ENCODE data around the gene CHRNA4.

The CHRNA4 gene

DNA sequence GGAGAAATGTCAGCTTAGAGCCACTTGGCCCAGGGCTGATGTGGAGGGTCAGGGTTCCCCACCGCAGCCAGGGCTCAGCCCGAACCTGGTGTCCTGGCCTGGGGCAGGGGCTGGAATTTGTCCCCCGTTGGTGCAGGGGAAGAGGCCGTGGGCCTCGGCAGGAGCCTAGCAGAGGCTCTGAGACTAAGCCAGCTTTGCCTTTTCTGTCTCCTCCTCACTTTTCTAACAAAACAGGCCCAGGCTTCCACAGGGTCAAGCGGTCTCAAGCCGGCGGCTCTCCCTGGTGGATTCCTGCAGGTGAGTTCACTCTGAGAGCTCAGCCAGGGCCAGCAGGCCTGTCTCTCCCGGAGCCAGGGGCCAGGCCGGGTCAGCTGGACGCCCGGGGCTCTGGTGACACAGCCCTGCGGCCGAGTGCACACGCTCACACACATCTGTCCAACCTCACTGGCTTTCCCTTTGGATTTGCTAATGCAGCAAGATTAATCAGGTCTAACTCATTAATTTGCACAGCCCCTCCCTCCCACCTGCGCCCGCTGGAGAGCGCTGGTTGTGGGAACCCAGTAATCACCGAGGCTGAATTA lies 2.9 kb upstream of the CHRNA4 start:
- DNase-seq (ENCODE audit: low read depth, low spot score): no peak

DNA sequence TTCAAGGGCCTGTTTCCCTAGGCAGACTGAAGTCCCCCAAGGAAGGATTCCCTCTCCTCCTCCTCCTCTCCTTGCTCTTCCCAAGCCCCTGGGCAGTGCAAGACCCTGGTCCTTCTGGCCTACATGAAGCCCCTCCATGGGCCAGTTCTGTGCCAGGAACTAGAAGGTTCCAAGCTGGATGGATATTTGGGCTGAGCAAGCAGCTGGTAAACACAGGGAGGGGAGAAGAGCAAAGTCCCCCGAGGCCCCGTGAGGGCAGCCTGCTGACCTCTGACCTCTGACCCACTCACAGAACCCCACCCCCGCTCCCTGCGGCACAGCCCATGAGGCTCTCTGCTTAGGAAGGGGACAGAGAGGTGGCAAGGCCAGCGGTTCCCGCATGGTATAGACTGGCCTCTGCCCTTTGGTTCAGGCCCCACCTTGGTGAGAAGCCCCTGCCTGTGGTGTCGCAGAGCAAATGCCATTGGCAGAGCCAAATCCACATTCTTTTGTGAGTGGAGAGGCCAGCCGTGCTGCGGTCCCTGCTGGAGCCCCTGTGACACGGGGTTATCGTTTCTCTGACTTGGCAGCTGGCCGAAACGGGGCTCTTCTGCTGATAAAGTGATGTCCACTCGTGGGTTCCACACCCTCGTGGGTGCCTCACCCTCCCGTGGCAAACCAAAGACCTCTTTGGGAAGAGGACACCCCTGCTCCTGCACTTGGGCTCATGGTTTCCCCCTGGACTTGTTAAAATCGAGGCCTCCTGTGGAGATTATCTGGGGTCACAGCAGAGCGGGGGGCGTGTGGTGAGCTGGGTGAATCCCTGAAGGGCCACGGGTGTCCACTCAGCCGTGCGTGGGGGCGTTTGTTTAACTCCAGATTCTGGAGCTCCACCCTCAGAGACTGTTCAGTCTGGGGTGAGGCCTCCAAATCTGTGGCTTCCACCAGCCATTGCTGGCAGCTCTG lies 2.1 kb upstream of the CHRNA4 start:
- no peak for DNase-seq (ENCODE audit: low read depth, low spot score)

DNA sequence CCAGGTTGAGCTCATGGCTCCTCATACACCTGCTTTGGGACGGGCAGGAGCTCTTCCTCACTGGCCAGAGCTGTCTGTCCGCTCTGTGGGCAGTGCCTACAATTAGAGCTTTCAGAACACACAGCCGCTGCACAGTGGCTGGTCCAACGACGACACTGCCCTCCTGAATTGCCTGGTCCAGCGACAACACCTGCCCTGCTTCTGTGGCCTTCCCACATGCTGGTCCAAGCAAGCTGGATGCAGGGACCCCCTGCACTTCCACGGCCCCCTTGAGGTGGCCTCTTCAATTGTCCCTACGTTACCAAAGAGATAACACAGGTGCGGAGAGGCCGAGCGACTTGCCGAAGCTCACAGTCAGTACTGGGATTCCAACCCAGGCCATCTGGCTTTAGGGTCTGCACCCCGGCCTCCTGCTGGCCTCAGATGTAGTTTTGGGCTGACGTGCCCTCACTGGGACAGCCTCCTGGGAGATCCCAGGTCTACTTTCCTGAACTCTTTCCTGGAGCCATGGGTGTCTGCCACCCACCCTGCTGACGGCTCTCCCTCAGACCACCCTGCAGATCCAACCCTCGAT lies 1.4 kb upstream of the CHRNA4 start:
- DNase-seq (ENCODE audit: low read depth, low spot score): no peak

DNA sequence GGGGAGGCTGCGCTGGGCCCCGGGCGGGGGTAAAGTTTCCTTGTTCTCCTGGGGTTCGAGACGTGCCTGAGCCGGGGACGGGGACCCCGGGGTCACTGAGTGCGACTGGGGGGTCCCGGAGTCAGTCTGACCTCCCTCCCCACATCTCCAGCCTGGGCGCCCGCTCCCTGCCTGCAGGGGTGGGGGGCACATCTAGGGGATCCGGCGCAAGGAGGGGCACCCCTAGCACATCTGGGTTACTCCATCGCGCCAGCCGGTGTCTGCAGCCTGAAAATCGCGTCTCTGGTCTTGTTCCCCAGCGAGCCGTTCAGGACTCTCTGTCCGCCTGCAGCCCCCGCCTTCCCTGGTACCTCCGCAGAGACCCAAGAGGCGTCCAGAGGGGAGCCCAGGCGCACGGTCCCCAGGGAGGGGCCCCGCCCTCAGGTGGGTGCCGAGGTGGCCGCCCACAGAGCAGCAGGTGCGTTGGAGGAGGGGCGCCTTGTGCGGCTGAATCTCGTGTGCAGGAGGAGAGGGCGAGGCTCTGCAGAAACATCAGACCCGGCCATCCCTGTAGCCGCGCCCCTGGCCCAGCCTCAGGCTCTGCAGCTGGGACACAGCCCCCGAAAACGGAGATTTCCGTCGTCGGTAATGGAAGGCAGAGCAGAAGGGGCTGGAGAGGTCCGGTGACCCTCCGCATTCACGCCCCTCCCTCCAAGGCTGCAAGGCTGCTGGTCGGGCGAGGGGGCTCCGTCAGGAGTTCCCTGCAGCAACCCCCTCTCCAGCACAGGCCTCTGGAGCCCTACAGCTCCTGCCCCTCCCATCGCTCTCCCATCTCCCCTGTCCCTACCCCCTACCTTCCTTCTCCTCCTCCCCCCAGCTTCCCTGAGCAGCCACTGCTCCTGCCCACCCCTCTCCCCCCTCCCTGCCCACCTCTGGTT lies 628 bp upstream of the CHRNA4 start:
- DNase-seq (ENCODE audit: low read depth, low spot score): no peak

DNA sequence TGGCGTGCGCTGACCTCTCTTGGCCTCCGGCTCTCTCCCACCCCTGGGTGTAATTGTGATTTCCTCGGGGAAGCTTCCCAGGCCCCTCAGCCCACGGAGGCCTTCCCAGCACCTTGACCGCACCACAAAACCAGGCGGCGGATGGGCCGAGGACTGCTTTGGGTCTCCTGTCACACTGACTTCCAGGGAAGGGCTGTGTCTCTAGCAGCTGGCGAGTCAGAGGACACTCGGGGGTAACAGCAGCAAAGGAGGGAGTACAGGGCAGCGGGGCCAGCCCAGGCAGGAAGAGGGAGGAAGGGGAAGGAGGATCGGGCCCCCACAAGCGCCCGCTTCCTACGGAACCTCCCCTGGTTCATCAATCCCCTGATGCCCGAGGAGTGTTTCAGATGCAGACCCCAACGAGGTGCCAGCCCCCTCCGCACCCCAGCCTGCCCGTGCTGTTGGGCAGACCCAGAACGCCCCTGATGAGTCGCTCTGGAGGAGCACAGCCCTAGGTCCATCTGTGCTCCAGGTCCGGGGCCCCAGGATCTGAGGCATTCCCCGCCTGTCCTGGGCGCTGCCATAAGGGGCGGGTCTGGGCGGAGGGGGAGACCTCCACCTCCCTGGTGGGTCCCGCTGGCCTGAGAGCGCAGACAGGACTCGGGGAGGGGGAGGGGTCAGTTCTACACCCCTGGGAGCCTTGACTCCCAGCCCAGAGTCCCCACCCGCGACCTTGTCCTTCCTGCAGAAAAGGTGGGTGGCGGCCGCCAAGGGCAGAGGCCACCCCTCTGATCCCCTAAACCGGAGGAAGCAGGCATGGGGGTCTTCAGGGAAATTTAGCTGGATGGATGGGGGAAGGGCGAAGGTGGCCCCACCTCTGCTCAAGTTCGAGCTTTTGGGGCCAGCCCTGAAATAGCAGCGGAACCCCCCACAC lies 956 bp downstream of the CHRNA4 start:
- no peak for DNase-seq (ENCODE audit: low read depth, low spot score)

DNA sequence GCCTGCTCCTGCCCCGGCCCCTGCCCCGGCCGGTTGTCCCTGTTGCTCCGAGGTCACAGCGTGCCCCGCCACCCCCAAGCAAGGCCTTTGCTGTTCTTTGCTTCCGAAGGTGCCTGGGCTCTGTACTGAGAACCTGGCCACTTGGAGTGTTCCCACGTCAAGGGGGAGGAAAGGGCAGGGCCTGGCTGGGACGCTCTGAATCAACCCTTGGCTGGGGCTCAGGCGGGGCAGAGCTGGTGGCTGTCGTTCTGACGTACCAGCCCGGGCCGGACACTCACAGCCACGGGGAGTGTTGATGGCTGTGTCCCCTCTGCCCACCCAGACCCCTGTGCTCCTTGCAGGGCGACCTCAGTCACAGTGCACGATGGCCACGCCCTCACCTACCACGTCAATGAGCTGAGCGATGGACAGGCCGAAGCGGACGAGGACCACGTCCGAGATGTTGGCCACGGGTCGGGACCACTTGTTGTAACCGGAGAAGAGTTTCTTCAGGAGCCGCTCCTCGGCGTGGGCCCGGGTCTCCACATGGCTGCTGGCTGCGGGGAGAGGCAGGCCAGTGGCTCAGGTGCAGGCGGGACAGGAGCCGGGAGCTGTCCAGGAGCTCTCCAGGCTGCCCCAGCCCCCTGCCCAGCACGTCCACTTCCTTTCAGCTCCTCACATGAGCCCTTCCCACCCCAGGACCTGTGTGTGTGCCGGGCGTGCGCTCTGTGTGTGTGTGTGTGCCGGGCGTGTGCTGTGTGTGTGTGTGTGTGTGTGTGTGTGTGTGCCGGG lies 1.8 kb downstream of the CHRNA4 start:
- DNase-seq (ENCODE audit: low read depth, low spot score): no peak

DNA sequence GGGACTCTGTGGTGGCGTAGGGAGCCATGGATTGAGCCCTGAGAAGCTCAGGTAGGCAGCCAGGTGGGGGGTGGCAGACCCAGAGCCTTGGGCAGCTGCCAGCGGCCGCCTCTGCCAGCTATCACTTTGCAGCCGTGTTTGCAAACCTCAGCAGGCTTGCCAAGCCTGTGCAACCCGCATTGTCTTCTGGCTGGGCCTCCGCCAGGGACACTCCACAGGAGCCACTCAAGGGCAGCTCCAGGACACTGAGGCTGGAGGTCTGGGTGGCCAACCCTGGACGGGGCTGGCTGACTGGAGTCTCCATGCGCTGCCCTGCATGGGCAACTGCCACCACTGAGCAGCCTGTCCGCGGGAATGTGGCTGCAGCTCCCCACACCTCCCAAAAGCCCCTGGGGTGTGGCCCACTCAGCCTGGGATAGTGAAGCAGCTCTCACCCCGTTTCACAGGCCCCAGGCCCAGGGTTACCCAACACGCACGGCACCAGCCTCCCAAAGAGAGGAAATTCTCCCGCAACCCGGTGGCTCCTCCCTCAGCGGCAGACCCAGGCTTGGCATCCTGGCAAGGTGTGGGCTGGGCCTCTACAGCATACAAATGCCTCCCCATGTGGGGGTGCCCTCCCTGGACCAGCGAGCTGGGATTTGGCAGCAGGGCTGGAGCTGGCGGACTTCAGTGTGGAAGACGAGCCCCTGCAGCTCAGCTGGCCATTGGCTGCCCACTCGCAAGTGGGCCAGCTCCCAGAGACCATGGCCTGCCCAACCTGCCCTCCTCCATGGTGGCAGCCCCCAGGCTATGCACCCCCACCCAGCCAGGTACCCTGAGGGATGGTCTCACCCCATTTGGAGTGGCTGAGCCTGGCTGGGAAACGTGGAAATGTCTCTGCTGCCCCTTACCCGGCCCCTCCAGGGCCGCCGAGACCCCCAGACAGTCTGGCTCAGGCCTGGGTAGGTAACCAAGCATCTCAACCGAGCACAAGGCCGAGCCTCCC lies 2.9 kb downstream of the CHRNA4 start:
- DNase-seq (ENCODE audit: low read depth, low spot score): no peak

DNA sequence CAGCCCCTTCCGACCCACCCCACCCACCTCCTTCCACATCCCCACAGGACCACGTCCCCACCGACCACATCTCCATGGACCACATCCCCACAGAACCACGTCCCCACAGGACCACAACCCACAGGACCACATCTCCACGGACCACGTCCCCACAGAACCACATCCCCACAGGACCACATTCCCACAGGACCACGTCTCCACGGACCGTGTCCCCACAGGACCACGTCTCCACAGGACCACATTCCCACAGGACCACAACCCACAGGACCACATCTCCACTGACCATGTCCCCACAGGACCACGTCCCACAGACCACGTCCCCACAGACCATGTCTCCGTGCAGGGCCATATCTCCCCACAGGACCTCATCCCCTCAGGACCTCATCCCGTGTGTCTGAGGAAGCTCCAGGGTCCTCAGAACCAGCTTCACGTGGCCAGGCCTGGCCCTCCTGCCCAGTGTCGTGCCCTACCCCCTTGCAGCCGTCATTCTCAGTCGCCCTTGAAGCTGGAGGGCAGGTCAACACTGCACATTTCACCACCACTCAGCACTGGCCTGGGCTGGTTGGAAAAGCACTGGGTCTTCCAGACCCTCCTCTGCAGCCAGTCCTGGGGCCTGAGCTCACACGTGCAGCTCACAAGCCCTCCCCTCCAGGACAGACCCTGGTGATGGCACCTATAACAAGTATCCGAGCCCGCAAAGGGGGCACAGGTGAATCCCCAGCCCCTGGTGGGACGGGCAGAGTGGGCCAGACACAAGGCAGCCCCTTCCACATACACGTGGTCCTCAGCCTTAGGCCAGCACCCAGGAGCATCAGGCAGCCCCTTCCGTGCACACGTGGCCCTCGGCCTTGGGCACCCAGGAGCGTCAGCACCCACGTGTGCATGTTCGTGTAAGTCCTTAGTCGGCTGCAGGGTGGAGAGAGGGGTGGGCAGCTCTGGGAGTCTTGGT lies 3.9 kb downstream of the CHRNA4 start:
- DNase-seq (ENCODE audit: low read depth, low spot score): no peak

DNA sequence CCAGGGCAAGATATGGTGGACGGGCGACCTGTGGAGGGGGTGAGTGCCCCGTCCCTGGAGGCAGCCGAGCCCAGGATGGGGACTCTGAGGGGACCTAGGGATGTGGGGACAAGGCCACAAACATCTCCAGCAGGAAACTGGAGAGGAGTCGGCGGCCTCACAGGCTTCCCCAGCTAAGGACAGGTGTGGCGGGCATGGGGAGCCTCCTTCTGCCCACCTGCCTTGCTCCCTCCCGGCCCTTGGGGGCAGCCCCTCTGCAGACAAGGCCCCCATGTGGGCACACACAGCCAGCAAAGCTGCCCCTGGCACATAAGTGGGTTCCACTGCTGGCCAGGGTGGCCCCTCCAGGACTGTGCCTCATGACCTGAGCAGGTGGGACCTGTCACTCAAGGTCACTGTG lies 4.6 kb downstream of the CHRNA4 start:
- no peak for DNase-seq (ENCODE audit: low read depth, low spot score)

DNA sequence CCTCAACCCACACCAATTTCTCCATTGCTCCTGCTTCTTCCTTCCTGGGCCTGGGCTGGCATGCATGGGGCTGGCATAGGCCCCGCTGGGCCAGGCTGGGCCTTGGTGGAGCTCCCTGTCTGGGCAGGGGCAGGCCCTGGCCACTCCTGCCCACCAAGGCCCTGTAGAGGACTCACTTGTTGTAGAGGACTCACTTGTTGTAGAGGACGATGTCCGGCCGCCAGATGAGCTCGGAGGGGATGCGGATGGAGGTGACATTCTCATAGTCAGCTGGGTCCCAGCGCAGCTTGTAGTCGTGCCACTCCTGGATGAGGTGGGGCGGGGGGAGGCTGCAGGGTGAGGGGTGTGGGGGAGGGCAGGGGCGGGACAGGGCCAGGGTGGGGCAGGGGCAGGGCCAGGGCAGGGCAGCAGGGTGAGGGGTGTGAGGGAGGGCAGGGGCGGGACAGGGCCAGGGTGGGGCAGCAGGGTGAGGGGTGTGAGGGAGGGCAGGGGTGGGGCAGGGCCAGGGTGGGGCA lies 5.3 kb downstream of the CHRNA4 start:
- no peak for DNase-seq (ENCODE audit: low read depth, low spot score)

DNA sequence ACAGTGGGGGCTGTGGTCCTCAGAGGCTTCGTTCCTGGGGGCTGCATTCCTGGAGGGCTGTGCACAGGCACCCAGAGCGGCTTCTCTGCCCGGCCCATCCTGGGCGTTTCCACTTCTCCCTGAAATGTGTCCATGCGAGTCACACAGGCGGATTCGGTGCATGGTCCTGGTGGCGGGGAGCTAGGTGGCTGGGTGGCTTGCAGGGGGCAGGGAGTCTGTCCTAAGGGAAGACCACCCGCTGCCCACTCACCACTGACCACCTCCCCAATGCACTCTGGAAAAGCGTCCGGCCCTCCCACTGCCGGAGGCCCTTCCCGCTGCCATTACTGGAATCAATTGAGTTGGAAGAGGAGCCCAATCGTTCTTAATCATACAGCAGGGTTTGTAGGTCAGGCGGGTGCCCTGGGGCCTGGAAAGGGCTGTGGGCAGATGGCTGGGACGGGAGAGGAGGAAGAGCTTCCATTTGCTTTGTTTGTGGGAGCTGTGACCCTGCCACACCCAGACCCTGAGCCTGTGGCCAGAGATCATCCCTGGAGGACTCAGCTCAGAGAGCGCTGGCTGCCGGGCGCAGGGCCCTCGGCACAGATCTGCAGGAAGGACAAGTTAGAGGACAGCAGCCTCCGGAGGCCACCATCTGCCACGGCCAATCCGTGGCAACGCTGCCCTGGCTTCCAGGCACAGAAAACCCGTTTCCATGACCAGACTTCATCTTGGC lies 6.4 kb downstream of the CHRNA4 start:
- DNase-seq (ENCODE audit: low read depth, low spot score): no peak

DNA sequence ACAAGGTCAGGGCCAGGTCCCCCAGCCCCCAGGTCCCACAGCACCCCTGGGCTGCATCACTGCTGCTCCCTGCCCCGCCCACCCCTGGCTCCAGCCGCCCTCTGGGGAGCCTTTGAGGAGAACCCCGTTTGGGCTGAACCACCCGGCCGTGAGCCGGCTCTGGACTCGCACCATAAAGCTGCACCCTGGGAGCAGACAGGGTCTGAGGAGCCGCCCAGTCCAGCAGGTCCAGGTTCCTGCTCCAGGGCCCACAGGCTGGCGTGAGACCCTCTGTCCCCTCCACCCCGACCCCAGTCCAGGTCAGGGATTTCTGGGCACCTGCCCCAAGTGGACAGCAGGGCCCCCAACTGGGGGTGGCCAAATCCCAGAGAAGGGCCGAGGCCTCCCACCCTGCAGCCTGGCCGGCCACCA lies 8.3 kb downstream of the CHRNA4 start:
- no peak for DNase-seq (ENCODE audit: low read depth, low spot score)

DNA sequence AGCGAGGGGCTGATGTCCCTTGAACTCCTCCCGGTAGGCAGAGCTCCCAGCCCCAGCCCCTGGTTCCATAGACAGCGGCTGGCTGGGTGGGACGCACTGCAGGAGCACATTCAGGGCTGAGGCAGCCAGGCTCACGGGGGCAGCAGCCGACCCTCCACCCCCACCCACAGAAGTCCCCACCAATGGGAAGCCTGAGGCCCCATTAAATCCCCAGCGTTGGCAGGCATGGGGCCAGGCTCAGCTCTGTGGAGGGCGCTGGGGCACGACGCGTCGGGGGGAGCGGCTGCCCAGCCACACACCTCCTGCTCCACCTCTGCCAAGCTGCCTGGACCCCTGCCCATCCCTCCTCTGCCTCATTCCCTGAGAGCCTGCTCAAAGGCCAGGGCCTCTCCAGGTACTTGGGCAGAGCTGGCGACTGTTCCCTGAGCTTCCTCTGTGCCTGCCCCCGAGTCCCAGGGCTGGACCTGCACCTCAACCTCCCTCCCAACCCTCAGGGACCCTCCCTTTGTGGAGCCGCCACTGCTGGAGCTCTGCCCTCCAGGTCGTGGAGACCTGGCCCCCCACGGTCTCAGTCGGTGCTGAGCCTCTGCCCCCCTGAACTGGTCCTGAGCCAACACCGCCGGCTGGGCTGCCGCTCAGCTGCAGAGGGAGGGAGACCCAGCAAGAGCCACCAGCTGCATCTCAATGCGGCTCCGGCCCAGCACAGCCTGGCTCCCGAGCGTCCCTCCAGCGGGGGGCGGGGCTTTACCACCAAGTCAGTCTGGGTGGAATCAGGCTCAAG lies 9.1 kb downstream of the CHRNA4 start:
- no peak for DNase-seq (ENCODE audit: low read depth, low spot score)

DNA sequence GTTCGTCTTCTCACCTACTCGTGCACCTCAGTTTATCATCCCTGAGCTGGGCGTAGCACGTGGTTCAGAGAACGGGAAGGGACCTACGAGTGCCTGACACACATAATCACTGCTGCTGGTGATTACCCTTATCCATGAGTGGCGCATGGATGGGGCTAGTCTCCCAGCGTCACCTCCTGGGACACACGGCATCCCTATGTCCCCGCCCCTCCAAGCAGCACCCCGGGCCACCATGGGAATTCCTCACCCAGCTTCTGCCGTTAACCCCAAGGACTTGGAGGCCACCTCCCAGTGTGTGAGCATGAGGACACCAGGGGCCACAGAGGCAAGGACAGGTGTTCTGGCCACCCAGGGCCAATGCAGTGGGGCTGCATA lies 9.8 kb downstream of the CHRNA4 start:
- DNase-seq (ENCODE audit: low read depth, low spot score): no peak

DNA sequence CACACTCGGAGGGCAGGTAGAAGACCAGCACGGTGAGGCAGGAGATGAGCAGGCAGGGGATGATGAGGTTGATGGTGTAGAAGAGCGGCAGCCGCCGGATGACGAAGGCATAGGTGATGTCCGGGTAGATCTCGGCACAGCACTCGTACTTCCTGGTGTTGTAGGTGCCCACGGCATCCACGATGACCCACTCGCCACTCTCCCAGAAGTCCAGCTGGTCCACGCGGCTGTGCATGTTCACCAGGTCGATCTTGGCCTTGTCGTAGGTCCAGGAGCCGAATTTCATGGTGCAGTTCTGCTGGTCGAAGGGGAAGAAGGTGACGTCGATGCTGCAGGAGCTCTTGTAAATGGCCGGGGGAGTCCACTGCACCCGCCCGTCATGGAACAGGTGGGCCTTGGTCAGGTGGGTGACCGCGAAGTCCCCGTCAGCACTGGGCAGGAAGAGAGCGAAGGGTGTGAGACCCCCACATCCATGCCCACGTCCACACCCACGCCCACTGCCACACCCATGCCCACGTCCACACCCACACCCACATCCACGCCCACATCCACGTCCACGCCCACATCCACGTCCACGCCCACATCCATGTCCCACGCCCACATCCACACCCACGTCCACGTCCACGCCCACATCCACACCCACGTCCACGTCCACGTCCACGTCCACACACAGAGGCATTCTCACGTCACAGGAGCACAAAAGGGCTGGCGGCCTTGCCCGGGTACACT lies 10.4 kb downstream of the CHRNA4 start:
- DNase-seq (ENCODE audit: low read depth, low spot score): no peak

Measured in smooth muscle cell of the brain vasculature (primary cell).